Measurements from ENCODE around the gene NOC2L. TPM values are rescaled to one million over a fixed set of nuclear protein-coding genes. Genes with fewer than 3 reads are reported as not detected.

NOC2L gene
- total and polyA plus RNA-seq, 2 donors (not counting 3 experiments of a cell fraction or from before 2014, with no cell fraction given) = 55.3 to 87.9 TPM

GRCh38 chr1:897226-897625 is 61.8 kb downstream of the NOC2L start:
- Histone ChIP-seq H3K9me3 (replicated peaks; ENCODE audit: control insufficient read depth, insufficient read depth, low read length) (no peaks in the 10 kb centered on the region), H2AFZ (ENCODE audit: low read depth, low read length) (no peak overlapping the region), H4K20me1 (replicated peaks; ENCODE audit: control insufficient read depth, extremely low read depth, insufficient read depth, low read length) (no peaks in the 10 kb centered on the region), H3K79me2 (ENCODE audit: control insufficient read depth, insufficient read depth, low read length) (no peaks in the 10 kb centered on the region), H3K27me3 (ENCODE audit: control insufficient read depth in 2 of 2, insufficient read depth in 2 of 2, low read length in 2 of 2) (peaks cover 2 to 6% of the 10 kb centered on the region in 2 experiments), H3K9me1 (replicated peaks; ENCODE audit: control insufficient read depth, extremely low read depth, insufficient read depth, low read length) (no peaks in the 10 kb centered on the region), H3K36me3 (ENCODE audit: control insufficient read depth in 2 of 2, extremely low read depth in 1 of 2, insufficient read depth in 2 of 2, low read length in 2 of 2) (no peaks in the 10 kb centered on the region), H3K4me1 (ENCODE audit: control insufficient read depth, extremely low read depth, insufficient read depth, low read length) (no peaks in the 10 kb centered on the region), H3K4me2 (ENCODE audit: insufficient read depth, low read length) (no peak overlapping the region), H3K4me3 (replicated peaks in 1 of 3; ENCODE audit: insufficient read depth in 1 of 3, low read depth in 1 of 3, low read length in 3 of 3) (no peak overlapping the region), H3K27ac (ENCODE audit: insufficient read depth, low read depth, low read length) (no peak overlapping the region), H3K9ac (replicated peaks; ENCODE audit: extremely low read depth, insufficient read depth, low read length) (no peak overlapping the region)
- ChIA-PET POLR2A (no interaction called here), CTCF (no interaction called here)
- intact Hi-C loops (cut with micrococcal nuclease) (no loop called here), dilution Hi-C loops (cut with MboI; ENCODE audit: extremely low pct_ligation_motif_present, low sequenced_read_pairs) (no loop called here)
- TF ChIP-seq JUN (IDR thresholded peaks at IDR 0.05; ENCODE audit: borderline replicate concordance, insufficient read depth, insufficient read length, low read depth) = no peak
- no peak for TF ChIP-seq FOS (IDR thresholded peaks at IDR 0.05; ENCODE audit: borderline replicate concordance, insufficient read depth, low read length)
- TF ChIP-seq, protein P1, sequence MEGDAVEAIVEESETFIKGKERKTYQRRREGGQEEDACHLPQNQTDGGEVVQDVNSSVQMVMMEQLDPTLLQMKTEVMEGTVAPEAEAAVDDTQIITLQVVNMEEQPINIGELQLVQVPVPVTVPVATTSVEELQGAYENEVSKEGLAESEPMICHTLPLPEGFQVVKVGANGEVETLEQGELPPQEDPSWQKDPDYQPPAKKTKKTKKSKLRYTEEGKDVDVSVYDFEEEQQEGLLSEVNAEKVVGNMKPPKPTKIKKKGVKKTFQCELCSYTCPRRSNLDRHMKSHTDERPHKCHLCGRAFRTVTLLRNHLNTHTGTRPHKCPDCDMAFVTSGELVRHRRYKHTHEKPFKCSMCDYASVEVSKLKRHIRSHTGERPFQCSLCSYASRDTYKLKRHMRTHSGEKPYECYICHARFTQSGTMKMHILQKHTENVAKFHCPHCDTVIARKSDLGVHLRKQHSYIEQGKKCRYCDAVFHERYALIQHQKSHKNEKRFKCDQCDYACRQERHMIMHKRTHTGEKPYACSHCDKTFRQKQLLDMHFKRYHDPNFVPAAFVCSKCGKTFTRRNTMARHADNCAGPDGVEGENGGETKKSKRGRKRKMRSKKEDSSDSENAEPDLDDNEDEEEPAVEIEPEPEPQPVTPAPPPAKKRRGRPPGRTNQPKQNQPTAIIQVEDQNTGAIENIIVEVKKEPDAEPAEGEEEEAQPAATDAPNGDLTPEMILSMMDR (IDR thresholded peaks at IDR 0.05; ENCODE audit: extremely low read depth in 1 of 2, insufficient read depth in 1 of 2, low read depth in 1 of 2, low read length in 2 of 2) = no peak
- TF ChIP-seq MYC (IDR thresholded peaks at IDR 0.05; ENCODE audit: low read depth, low read length) = no peak
- no peak for FAIRE-seq
- DNase-seq (ENCODE audit: low read depth, low spot score) = no peak
- no TSS peak for BruUV-seq (replicated peaks)

Small RNA genes within 50 kb of the gene (small RNA-seq; reads per million reads assigned to genes)
- gene AL645608.3 (ENCODE audit: insufficient read depth, insufficient read length, low read depth, low replicate concordance) (not detected), gene AL645608.4 (ENCODE audit: insufficient read depth, insufficient read length, low read depth, low replicate concordance) (not detected)

Other genes starting within 250 kb of the NOC2L start
- gene SAMD11, start 35.3 kb downstream of the NOC2L start, total RNA-seq = not detected in 2 replicates
- gene SAMD11, start 35.3 kb downstream of the NOC2L start, polyA plus RNA-seq = 0.08 TPM in 1 of 2 replicates, not detected in the other
- 28.6 and 30.1 TPM in 2 replicates for gene KLHL17, start 1.3 kb upstream of the NOC2L start, total RNA-seq
- gene KLHL17, start 1.3 kb upstream of the NOC2L start, polyA plus RNA-seq = 27.0 and 39.9 TPM in 2 replicates
- 0.48 and 0.88 TPM in 2 replicates for gene PLEKHN1, start 7.2 kb upstream of the NOC2L start, total RNA-seq
- gene PLEKHN1, start 7.2 kb upstream of the NOC2L start, polyA plus RNA-seq = 0.29 and 0.35 TPM in 2 replicates
- gene PERM1, start 22.8 kb upstream of the NOC2L start, total RNA-seq = not detected in 2 replicates
- gene PERM1, start 22.8 kb upstream of the NOC2L start, polyA plus RNA-seq = not detected in 2 replicates
- 32.0 and 37.6 TPM in 2 replicates for gene HES4, start 40.8 kb upstream of the NOC2L start, total RNA-seq
- gene HES4, start 40.8 kb upstream of the NOC2L start, polyA plus RNA-seq = 30.5 and 50.6 TPM in 2 replicates
- gene ISG15, start 54.2 kb upstream of the NOC2L start, total RNA-seq = 44.6 and 47.6 TPM in 2 replicates
- 154 and 220 TPM in 2 replicates for gene ISG15, start 54.2 kb upstream of the NOC2L start, polyA plus RNA-seq
- 67.8 and 75.6 TPM in 2 replicates for gene AGRN, start 60.9 kb upstream of the NOC2L start, total RNA-seq
- 66.6 and 78.9 TPM in 2 replicates for gene AGRN, start 60.9 kb upstream of the NOC2L start, polyA plus RNA-seq
- gene RNF223, start 115.0 kb upstream of the NOC2L start, total RNA-seq = not detected in 2 replicates
- gene RNF223, start 115.0 kb upstream of the NOC2L start, polyA plus RNA-seq = not detected in 2 replicates
- 19.7 and 20.1 TPM in 2 replicates for gene C1orf159, start 156.8 kb upstream of the NOC2L start, total RNA-seq
- 16.1 and 20.1 TPM in 2 replicates for gene C1orf159, start 156.8 kb upstream of the NOC2L start, polyA plus RNA-seq
- not detected in 2 replicates for gene TTLL10, start 214.6 kb upstream of the NOC2L start, total RNA-seq
- not detected in 2 replicates for gene TTLL10, start 214.6 kb upstream of the NOC2L start, polyA plus RNA-seq
- not detected in 2 replicates for gene TNFRSF18, start 247.3 kb upstream of the NOC2L start, total RNA-seq
- gene TNFRSF18, start 247.3 kb upstream of the NOC2L start, polyA plus RNA-seq = not detected in 2 replicates

Data from endothelial cell of umbilical vein (primary cell).